ENCODE measurements around the gene PHF2.

The PHF2 gene

DNA sequence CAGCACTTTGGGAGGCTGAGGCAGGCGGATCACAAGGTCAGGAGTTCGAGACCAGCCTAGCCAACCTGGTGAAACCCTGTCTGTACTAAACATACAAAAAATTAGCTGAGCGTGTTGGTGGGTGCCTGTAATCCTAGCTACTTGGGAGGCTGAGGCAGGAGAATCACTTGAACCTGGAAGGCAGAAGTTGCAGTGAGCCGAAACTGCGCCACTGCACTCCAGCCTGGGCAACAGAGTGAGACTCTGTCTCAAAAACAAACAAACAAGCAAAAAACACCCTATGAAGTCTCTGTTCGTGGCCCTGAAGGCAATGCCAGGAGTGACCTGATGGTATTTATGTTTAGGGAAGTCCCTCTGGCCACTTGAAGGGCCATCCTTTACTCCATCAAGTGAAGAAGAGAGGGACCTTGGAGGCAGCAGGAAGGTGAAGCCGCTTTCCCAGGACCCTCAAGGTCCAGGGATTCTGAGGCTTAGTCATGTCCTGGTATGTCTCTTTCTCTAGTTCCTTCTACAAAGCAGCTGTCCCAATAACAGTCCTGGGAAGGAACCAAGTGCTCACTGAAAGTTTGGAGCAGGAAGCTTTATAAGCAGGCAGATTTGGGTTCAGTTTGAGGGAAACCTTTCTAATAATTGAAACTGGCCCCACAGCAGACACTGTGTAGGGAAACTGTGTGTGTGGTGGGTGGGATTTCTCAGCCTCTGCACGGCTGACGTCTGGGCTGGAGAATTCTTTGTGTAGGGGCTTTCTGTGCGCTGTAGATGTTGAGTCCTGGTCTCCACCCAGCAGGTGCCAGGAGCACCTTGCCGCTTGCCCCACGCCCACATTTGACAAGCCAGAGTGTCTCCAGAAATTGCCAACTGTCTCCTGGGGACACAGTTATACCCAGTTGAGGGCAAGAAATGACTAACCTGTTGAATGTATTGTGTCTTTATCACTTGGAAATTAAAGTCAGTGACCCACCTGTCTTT is 12.5 kb downstream of the PHF2 start:
- TF ChIP-seq, protein P1, sequence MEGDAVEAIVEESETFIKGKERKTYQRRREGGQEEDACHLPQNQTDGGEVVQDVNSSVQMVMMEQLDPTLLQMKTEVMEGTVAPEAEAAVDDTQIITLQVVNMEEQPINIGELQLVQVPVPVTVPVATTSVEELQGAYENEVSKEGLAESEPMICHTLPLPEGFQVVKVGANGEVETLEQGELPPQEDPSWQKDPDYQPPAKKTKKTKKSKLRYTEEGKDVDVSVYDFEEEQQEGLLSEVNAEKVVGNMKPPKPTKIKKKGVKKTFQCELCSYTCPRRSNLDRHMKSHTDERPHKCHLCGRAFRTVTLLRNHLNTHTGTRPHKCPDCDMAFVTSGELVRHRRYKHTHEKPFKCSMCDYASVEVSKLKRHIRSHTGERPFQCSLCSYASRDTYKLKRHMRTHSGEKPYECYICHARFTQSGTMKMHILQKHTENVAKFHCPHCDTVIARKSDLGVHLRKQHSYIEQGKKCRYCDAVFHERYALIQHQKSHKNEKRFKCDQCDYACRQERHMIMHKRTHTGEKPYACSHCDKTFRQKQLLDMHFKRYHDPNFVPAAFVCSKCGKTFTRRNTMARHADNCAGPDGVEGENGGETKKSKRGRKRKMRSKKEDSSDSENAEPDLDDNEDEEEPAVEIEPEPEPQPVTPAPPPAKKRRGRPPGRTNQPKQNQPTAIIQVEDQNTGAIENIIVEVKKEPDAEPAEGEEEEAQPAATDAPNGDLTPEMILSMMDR (IDR thresholded peaks at IDR 0.05; ENCODE audit: extremely low read depth, insufficient read depth, missing control alignments): no peak
- no peak for DNase-seq (ENCODE audit: low spot score)
- in situ Hi-C loops (cut with MboI; ENCODE audit: low pct_unique_long_range_greater_than_20kb, low sequenced_read_pairs, unreplicated experiment): no loop called here

DNA sequence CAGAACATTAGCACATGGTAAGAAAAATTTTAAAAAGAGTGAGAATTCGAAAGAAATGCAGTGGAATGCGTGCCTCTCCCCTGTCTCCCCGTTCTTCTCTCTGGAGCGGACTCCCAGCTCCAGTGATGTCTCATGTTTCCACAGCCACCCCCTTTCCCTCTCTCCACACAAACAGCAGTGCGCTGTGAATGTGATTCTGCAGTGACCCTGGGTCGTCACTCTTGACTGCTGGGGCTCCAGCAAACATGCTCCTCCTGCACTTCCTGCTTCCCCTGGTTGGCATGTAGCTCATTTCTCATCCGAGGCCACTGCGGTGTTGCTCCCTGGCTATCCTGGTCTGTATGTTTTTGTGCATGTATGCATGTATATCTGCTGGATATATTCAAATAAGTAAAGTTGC is 13.3 kb downstream of the PHF2 start:
- in situ Hi-C loops (cut with MboI; ENCODE audit: low pct_unique_long_range_greater_than_20kb, low sequenced_read_pairs, unreplicated experiment): no loop called here
- DNase-seq (ENCODE audit: low spot score): no peak
- TF ChIP-seq, protein P1 (IDR thresholded peaks at IDR 0.05; ENCODE audit: extremely low read depth, insufficient read depth, missing control alignments): no peak

DNA sequence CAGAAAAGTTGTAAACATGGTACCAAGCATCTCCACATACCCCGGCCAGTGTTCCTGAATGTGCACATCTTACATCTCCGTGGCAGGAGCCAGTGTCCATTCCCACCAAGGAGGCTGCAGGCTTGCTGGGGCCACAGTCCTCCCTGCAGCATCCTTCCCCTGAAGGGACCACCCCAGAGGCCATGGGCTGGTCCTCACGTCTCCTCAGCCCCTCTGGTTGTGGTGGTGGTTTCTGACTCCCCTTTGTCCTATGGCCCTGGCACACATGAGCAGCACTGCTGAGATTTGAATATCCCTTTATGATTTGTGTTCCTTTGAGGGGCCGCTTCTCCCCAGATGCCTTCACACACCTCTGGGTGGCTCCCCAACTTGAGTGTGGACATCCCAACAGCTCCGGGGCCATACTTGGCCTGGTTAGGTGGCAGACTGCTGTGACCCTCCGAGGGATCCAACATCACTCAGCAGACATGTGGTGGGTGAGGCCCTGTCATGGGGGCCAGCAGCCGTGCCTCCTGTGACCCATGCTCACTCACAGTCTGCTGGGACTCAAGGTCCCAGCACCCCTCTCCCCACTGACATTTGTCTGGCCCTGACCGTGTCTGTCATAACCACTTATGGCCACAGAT is 14.3 kb downstream of the PHF2 start:
- no peak for DNase-seq (ENCODE audit: low spot score)
- TF ChIP-seq, protein P1 (IDR thresholded peaks at IDR 0.05; ENCODE audit: extremely low read depth, insufficient read depth, missing control alignments): no peak
- in situ Hi-C loops (cut with MboI; ENCODE audit: low pct_unique_long_range_greater_than_20kb, low sequenced_read_pairs, unreplicated experiment): no loop called here

DNA sequence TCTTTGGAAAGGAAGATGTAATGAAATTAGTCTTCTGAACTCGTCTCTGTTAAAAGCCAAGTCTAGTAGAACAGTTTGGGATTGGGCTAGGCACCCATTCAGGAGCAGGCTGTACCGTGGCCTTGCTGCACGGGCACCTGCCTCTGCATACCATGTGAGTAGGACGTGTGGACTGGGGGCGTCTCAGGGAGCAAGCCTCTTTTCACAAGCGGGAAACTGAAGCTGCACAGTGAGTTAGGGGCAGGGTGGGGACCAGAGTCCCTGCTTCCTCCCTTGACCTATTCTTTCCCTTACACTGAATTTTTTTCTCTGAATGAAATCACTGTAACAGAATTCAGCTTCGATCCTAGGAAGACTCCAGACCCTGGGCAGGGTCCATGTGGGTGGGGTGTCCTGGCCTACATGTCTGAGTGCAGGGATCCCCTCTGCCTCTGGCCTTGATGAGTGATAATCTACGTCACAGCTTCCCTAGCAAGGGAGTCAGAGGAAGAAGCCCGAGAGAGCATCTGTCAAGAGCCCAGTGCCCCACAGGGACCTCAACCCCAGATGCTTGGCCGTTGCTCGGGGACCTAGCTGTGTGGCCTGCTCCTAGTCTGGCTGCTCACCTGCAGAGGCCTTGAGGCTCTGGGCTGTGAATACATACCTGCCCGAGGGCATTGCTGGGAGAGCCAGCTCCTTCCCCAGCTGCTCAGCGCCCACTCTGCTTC is 15.1 kb downstream of the PHF2 start:
- TF ChIP-seq, protein P1 (IDR thresholded peaks at IDR 0.05; ENCODE audit: extremely low read depth, insufficient read depth, missing control alignments): no peak
- no peak for DNase-seq (ENCODE audit: low spot score)
- in situ Hi-C loops (cut with MboI; ENCODE audit: low pct_unique_long_range_greater_than_20kb, low sequenced_read_pairs, unreplicated experiment): no loop called here

DNA sequence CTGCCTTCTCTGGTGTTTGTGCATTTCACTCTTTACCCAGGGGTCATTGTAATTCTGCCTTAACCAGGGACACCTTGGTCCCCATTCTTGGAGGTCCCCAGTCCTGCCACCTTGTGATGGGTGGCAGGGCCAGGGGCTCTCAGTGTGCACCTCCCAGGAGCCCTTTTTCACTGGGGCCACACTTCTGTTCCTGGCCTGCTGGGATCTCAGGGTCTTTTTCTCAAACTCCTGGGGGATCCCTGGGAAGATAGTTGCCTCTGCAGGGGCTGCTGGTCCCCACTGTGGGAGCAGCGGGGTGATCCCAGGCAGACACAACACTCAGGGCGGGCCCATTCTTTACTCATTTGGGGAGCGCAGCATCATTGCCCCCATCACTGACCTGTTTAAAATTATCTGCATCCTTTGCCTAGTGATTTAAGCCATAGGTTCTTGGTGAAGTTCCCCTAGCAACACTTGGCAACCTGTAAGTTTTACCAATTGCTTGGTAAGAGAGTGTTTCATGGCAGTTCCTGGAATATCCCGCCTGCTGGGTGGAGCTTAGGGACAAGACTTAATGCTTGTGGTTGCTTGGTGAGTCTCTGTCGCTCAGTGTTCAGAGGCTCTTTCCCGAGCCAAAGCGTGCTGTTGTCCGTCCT is 15.7 kb downstream of the PHF2 start:
- in situ Hi-C loops (cut with MboI; ENCODE audit: low pct_unique_long_range_greater_than_20kb, low sequenced_read_pairs, unreplicated experiment): no loop called here
- TF ChIP-seq, protein P1 (IDR thresholded peaks at IDR 0.05; ENCODE audit: extremely low read depth, insufficient read depth, missing control alignments): no peak
- no peak for DNase-seq (ENCODE audit: low spot score)

DNA sequence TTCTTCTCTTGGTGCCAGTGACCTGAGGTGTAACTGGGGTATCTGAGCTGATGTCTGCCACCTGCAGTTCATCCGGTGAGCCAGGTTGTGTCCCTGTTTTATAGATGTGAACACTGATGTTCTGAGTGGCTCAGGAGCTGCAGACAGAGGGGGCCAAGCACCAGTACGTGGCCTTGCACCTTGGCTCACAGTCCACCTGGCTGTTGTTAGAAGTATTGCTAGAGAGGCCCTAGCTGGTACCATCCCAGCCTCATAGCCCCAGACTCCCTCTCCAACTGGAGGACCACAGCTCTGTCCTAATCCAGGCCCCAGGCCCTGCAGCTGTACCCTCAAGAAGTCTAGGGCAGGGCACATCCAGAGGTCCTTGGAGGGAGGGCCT is 16.2 kb downstream of the PHF2 start:
- TF ChIP-seq, protein P1 (IDR thresholded peaks at IDR 0.05; ENCODE audit: extremely low read depth, insufficient read depth, missing control alignments): no peak
- DNase-seq (ENCODE audit: low spot score): no peak
- in situ Hi-C loops (cut with MboI; ENCODE audit: low pct_unique_long_range_greater_than_20kb, low sequenced_read_pairs, unreplicated experiment): no loop called here
